22Rv1 (cell line): ENCODE results near the gene MTG2.

Experiments
- H3K27ac ChIP-seq: fragments of 450-650 bp; 2 replicates; pipeline ENCODE4 v1.5.1; 2017
- CTCF ChIP-seq: fragments of 450-650 bp; IDR thresholded peaks from 2 replicates; pipeline ENCODE4 v1.5.1; 2017; ENCODE audit warnings: mild to moderate bottlenecking
- ZFX ChIP-seq: fragments of 450-650 bp; IDR thresholded peaks from 2 replicates; pipeline ENCODE4 v1.6.1; 2017; ENCODE audit warnings: antibody characterized with exemption, borderline replicate concordance

MTG2 gene

DNA sequence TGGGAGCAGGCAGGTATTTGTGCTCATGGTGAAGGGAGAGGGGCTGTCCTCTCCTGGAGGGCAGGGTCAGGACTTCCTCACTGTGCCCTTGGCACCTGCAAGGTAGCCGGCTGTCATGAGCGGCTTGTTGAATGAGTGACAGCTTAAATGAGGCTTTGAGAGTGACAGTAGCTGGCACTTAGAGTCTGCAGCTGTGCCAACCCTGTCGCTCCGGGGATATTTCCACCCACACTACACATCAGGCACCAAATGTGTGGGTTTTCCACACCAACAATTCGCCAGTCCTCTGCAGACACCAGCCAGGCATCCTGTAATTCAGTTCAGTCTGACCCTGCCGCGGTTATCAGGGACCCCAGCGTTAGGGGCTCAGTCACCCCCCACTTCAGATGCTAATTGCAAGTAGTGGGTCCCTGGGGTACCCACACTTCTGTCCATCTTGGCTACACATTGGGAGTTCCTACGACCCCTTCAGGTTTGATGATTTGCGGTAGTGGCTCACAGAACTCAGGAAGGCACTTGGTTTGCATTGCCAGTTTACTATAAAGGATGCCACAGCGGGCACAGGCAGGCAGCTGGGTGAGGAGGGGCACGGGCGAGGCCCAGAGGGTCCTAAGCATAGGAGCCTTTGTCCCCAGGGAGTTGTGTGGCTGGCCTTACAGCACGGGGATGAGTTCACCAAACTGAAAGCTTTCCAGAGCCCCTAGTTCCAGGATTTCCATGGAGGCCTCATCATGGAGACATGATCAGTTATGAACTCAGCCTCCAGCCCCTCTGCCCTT, 9.1 kb downstream of the MTG2 start:
- H3K27ac ChIP-seq, result no peak overlapping the region
- TF ChIP-seq CTCF, result no peak
- TF ChIP-seq ZFX, result no peak

GRCh38 chr20:62192635-62193034, 9.8 kb downstream of the MTG2 start:
- H3K27ac ChIP-seq, result no peak overlapping the region
- TF ChIP-seq ZFX (no peak), CTCF (no peak)

GRCh38 chr20:62193079-62194025, 10.5 kb downstream of the MTG2 start:
- TF ChIP-seq CTCF, result no peak
- no peak for TF ChIP-seq ZFX
- no peak overlapping the region for H3K27ac ChIP-seq

DNA sequence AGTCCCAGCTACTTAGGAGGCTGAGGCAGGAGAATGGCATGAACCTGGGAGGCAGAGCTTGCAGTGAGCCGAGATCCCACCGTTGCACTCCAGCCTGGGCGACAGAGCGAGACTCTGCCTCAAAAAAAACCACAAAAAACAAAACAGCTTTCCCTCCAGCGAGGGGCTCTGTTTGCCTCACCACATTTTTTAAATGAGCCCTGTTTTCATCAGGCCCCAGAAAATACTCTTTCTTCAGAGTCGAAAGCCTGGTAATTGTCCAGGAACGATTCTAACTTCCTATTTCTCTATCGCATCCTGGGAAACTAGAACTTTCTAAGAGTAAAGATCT, 12.2 kb downstream of the MTG2 start:
- TF ChIP-seq CTCF (no peak), ZFX (no peak)
- no peak overlapping the region for H3K27ac ChIP-seq

GRCh38 chr20:62195736-62196135, 12.9 kb downstream of the MTG2 start:
- TF ChIP-seq ZFX (no peak), CTCF (no peak)
- H3K27ac ChIP-seq, result no peak overlapping the region

DNA sequence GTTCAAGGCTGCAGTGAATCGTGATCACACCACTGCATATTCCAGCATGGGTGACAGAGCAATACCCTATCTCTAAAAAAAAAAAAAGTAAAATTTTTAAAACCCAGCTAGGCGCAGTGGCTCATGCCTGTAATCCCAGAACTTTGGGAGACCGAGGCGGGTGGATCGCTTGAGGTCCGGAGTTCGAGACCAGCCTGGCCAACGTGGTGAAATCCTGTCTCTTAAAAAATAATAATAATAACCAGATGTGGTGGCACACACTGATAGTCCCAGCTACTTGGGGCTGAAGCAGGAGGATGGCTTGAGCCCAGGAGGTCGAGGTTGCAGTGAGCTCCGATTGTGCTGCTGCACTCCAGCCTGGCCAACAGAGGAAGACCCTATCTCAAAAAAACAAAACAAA, 13.5 kb downstream of the MTG2 start:
- no peak overlapping the region for H3K27ac ChIP-seq
- TF ChIP-seq CTCF (no peak), ZFX (no peak)

GRCh38 chr20:62197311-62197710, 14.5 kb downstream of the MTG2 start:
- no peak overlapping the region for H3K27ac ChIP-seq
- TF ChIP-seq ZFX (no peak), CTCF (no peak)
